Bronchial epithelial cell (primary cell): ENCODE data around the gene COL5A1. TPM values are rescaled to one million over a fixed set of nuclear protein-coding genes. Genes with fewer than 3 reads are reported as not detected.

ENCODE experiments used
- DNase-seq: peaks from one replicate; pipeline ENCODE4 v3.0.0-alpha.2; 2010; ENCODE audit warnings: low read depth
- FAIRE-seq: peaks from 2 replicates; lab custom pipeline; 2011; peaks lifted over from hg19 to GRCh38; lab: Jason Lieb, UNC
- H3K27me3 ChIP-seq: 2 replicates; pipeline ENCODE4 v1.5.1; 2011; ENCODE audit warnings: low read length; ENCODE audit not compliant: control insufficient read depth, insufficient read depth
- H3K36me3 ChIP-seq: 2 replicates; pipeline ENCODE4 v1.5.1; 2011; ENCODE audit warnings: low read length; ENCODE audit not compliant: control insufficient read depth, insufficient read depth
- H3K4me3 ChIP-seq: 2 replicates; pipeline ENCODE4 v1.5.1; 2011; ENCODE audit warnings: mild to moderate bottlenecking, low read depth, low read length, control low read depth
- CTCF ChIP-seq: IDR thresholded peaks from 2 replicates; pipeline ENCODE4 v1.5.1; 2011; ENCODE audit warnings: mild to moderate bottlenecking, moderate library complexity, low read length, control low read depth, inconsistent platforms; ENCODE audit not compliant: insufficient read depth, severe bottlenecking
- total RNA-seq: library from RNA; depleted of rRNA; stranded (reverse); fragments of >200 nt; gene quantifications from 2 replicates; pipeline ENCODE4 v1.2.1, GENCODE V29; 2014

COL5A1 gene
- total RNA-seq, 1 donor from 2014 or later, result 6.3 TPM

- FAIRE-seq, result no peak
- Histone ChIP-seq H3K4me3 (no peak overlapping the region), H3K27me3 (no peaks in the 10 kb centered on the region), H3K36me3 (no peaks in the 10 kb centered on the region)
- no peak for DNase-seq
- no peak for TF ChIP-seq CTCF
Measured at GRCh38 chr9:134841180-134841904, 199.7 kb downstream of the COL5A1 start.

GRCh38 chr9:134842321-134842720 lies 200.7 kb downstream of the COL5A1 start:
- DNase-seq (no peak), FAIRE-seq (no peak)
- H3K27me3 ChIP-seq, result no peaks in the 10 kb centered on the region
- TF ChIP-seq CTCF, result no peak
- no peaks in the 10 kb centered on the region for H3K36me3 ChIP-seq
- no peak overlapping the region for H3K4me3 ChIP-seq

GRCh38 chr9:134843740-134844139 lies 202.1 kb downstream of the COL5A1 start:
- H3K36me3 ChIP-seq, result no peaks in the 10 kb centered on the region
- H3K27me3 ChIP-seq, result no peaks in the 10 kb centered on the region
- H3K4me3 ChIP-seq, result no peak overlapping the region
- TF ChIP-seq CTCF, result no peak
- DNase-seq, result no peak
- FAIRE-seq, result no peak

- TF ChIP-seq CTCF, result no peak
- FAIRE-seq, result no peak
Measured at GRCh38 chr9:134844821-134845220, 203.2 kb downstream of the COL5A1 start.

GRCh38 chr9:134846187-134846586 lies 204.6 kb downstream of the COL5A1 start:
- Histone ChIP-seq H3K4me3 (no peak overlapping the region), H3K36me3 (no peaks in the 10 kb centered on the region), H3K27me3 (no peaks in the 10 kb centered on the region)
- FAIRE-seq (no peak), DNase-seq (no peak)
- no peak for TF ChIP-seq CTCF

More at GRCh38 chr9:134844821-134845220, 203.2 kb downstream of the COL5A1 start:
- Histone ChIP-seq H3K27me3 (no peaks in the 10 kb centered on the region), H3K4me3 (no peak overlapping the region), H3K36me3 (no peaks in the 10 kb centered on the region)
- DNase-seq, result no peak

- no peak for TF ChIP-seq CTCF
- Histone ChIP-seq H3K27me3 (no peaks in the 10 kb centered on the region), H3K4me3 (no peak overlapping the region), H3K36me3 (no peaks in the 10 kb centered on the region)
- DNase-seq (no peak), FAIRE-seq (no peak)
Measured at GRCh38 chr9:134846699-134847098, 205.1 kb downstream of the COL5A1 start.
